Right lobe of liver (tissue), 4 donors: ENCODE data around the gene ELOVL2.

ENCODE experiments used
- POLR2A ChIP-seq: fragments of 450-650 bp; IDR thresholded peaks from one replicate; pipeline ENCODE4 v1.6.1; 2017; ENCODE audit warnings: antibody characterized with exemption, mild to moderate bottlenecking
- TF ChIP-seq, protein P1 (sequence below), 4 donors: fragments of 200-600 bp in 3 of 4; fragments of 450-650 bp in 1 of 4; IDR thresholded peaks; one replicate each; pipeline versions ENCODE4 v1.5.1 to v1.8.0; 2016 to 2022; ENCODE audit warnings: antibody characterized with exemption in 4 of 4, mild to moderate bottlenecking in 2 of 4
- donor health status: DM: no; HTN: no; CAD: no.
- donor health status: DM: no; HTN: no; CAD: no.
- donor health status: DM: no; HTN: yes; CAD: no.

DNA sequence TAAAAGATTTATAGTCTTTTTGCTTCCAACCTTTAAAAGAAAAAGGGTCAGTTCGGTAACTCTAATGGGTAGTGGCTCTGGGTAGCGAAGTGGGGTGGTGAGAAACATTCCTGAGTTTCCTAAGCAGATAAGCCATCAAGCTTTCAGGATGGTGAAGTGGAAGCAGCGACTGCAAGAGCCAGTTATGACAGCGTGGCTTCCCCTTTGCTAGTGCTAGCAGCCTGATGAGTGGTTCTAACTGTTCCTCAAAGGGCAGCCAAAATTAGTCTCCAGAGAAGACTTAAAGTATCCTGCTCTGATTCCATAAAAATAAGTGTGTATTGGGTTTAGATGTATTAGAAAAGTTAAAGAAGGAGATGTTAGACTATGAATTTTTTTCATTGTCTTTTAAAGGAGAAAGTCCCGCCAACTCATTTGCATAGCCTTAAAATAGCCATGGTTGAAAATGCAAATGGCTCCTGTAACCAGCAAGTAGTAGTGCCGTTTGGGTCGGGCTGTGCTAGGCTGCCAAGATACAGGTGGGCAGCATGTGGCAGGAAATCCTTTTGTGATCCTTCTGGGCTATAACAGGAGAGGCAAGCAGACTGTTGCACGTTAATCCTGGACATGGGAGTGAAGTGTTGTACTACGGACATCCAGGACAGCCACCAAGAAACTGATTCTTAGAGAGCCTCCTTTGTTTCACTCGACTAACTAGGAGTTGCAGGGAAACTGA lies 18.0 kb downstream of the ELOVL2 start:
- TF ChIP-seq, protein P1, sequence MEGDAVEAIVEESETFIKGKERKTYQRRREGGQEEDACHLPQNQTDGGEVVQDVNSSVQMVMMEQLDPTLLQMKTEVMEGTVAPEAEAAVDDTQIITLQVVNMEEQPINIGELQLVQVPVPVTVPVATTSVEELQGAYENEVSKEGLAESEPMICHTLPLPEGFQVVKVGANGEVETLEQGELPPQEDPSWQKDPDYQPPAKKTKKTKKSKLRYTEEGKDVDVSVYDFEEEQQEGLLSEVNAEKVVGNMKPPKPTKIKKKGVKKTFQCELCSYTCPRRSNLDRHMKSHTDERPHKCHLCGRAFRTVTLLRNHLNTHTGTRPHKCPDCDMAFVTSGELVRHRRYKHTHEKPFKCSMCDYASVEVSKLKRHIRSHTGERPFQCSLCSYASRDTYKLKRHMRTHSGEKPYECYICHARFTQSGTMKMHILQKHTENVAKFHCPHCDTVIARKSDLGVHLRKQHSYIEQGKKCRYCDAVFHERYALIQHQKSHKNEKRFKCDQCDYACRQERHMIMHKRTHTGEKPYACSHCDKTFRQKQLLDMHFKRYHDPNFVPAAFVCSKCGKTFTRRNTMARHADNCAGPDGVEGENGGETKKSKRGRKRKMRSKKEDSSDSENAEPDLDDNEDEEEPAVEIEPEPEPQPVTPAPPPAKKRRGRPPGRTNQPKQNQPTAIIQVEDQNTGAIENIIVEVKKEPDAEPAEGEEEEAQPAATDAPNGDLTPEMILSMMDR (IDR thresholded peaks at IDR 0.05): no peak
- no peak for TF ChIP-seq POLR2A
